ENCODE results near the gene KLHDC7B. TPM values are rescaled to one million over a fixed set of nuclear protein-coding genes. Genes with fewer than 3 reads are reported as not detected.

KLHDC7B gene
- total RNA-seq, 6 donors from 2014 or later, result 0.39 to 1.5 (median 0.81) TPM; not detected in 2

GRCh38 chr22:50584106-50585096, 38.7 kb downstream of the KLHDC7B start:
- H3K27me3 ChIP-seq, result no peaks in the 10 kb centered on the region
- WGBS, 2 donors, result 95% methylated on average over 23 of the region's 23 CpGs
- TF ChIP-seq CTCF (IDR thresholded peaks at IDR 0.05) (no peak), EP300 (IDR thresholded peaks at IDR 0.05) (no peak), POLR2A (IDR thresholded peaks at IDR 0.05) (no peak), POLR2AphosphoS5 (IDR thresholded peaks at IDR 0.05) (no peak)
- H3K27ac ChIP-seq, result no peak overlapping the region
- DNase-seq (no peak), ATAC-seq (ENCODE audit: low FRiP score in 2 of 2) (no peak)
- H3K36me3 ChIP-seq, result peaks cover 0 to 10% (median 7%) of the 10 kb centered on the region in 4 donors
- H3K4me1 ChIP-seq, result peaks cover 11 to 24% (median 17%) of the 10 kb centered on the region in 4 donors
- no peaks in the 10 kb centered on the region for H3K9me3 ChIP-seq
- no peak overlapping the region for H3K4me3 ChIP-seq

GRCh38 chr22:50585238-50585637, 39.5 kb downstream of the KLHDC7B start:
- ATAC-seq (ENCODE audit: low FRiP score in 2 of 2), result no peak
- no peak for TF ChIP-seq CTCF (IDR thresholded peaks at IDR 0.05)

GRCh38 chr22:50585781-50586180, 40.1 kb downstream of the KLHDC7B start:
- peaks cover 11 to 23% (median 17%) of the 10 kb centered on the region in 4 donors for H3K4me1 ChIP-seq
- 88 to 96% methylated on average over 8 of the region's 8 CpGs for WGBS, 2 donors
- H3K4me3 ChIP-seq, result no peak overlapping the region
- H3K9me3 ChIP-seq, result no peaks in the 10 kb centered on the region
- DNase-seq (no peak), ATAC-seq (ENCODE audit: low FRiP score in 2 of 2) (no peak)
- H3K27ac ChIP-seq, result no peak overlapping the region
- TF ChIP-seq POLR2AphosphoS5 (IDR thresholded peaks at IDR 0.05), result no peak
- no peak for TF ChIP-seq EP300 (IDR thresholded peaks at IDR 0.05)
- no peak for TF ChIP-seq POLR2A (IDR thresholded peaks at IDR 0.05)
- TF ChIP-seq CTCF (IDR thresholded peaks at IDR 0.05), result no peak
- H3K36me3 ChIP-seq, result peaks cover 0 to 7% (median 2%) of the 10 kb centered on the region in 4 donors
- no peaks in the 10 kb centered on the region for H3K27me3 ChIP-seq

More at GRCh38 chr22:50585238-50585637, 39.5 kb downstream of the KLHDC7B start:
- Histone ChIP-seq H3K27ac (no peak overlapping the region), H3K36me3 (peaks cover 0 to 8% (median 5%) of the 10 kb centered on the region in 4 donors), H3K4me3 (no peak overlapping the region), H3K4me1 (peaks cover 11 to 24% (median 17%) of the 10 kb centered on the region in 4 donors), H3K9me3 (no peaks in the 10 kb centered on the region), H3K27me3 (no peaks in the 10 kb centered on the region)
- no peak for DNase-seq
- 91 to 94% methylated on average over 3 of the region's 3 CpGs for WGBS, 2 donors

- H3K27me3 ChIP-seq, result no peaks in the 10 kb centered on the region
- no peak overlapping the region for H3K4me3 ChIP-seq
- ATAC-seq (ENCODE audit: low FRiP score in 2 of 2) (no peak), DNase-seq (no peak)
- peaks cover 9 to 17% (median 14%) of the 10 kb centered on the region in 4 donors for H3K4me1 ChIP-seq
- 83 to 84% methylated on average over 3 to 5 of the region's 5 CpGs for WGBS, 2 donors
- H3K36me3 ChIP-seq, result peaks cover 0 to under 1% (median 0%) of the 10 kb centered on the region in 4 donors
- no peak overlapping the region for H3K27ac ChIP-seq
- TF ChIP-seq POLR2AphosphoS5 (IDR thresholded peaks at IDR 0.05) (no peak), POLR2A (IDR thresholded peaks at IDR 0.05) (no peak), CTCF (IDR thresholded peaks at IDR 0.05) (no peak), EP300 (IDR thresholded peaks at IDR 0.05) (no peak)
- no peaks in the 10 kb centered on the region for H3K9me3 ChIP-seq
These were observed 40.7 kb downstream of the KLHDC7B start for GRCh38 chr22:50586416-50586815.

Measured in upper lobe of left lung (tissue), 6 donors.